Tibial nerve (tissue), 4 donors: ENCODE data around the gene WNK4. TPM values are rescaled to one million over a fixed set of nuclear protein-coding genes. Genes with fewer than 3 reads are reported as not detected.

Source experiments
- DNase-seq, 2 donors: peaks; one replicate each; pipeline ENCODE4 v3.0.0-alpha.2; 2019; ENCODE audit warnings: low spot score in 2 of 2
- H3K27ac ChIP-seq, 4 donors: fragments of 200-600 bp; sonication (generic) in 3 of 4; one replicate each; pipeline ENCODE4 v1.5.1; 2017 to 2019; ENCODE audit warnings: mild to moderate bottlenecking in 1 of 4
- H3K27me3 ChIP-seq, 2 donors: fragments of 200-600 bp; sonication (generic) in 1 of 2; one replicate each; pipeline versions ENCODE4 v1.5.1 to v1.6.0; 2017 to 2019
- H3K36me3 ChIP-seq, 3 donors: fragments of 200-600 bp; sonication (generic); one replicate each; pipeline ENCODE4 v1.5.1; 2018 to 2019
- H3K4me1 ChIP-seq, 4 donors: fragments of 200-600 bp; sonication (generic) in 3 of 4; one replicate each; pipeline ENCODE4 v1.5.1; 2017 to 2019
- H3K4me3 ChIP-seq, 4 donors: fragments of 200-600 bp; sonication (generic) in 3 of 4; one replicate each; pipeline ENCODE4 v1.5.1; 2017 to 2019; ENCODE audit warnings: mild to moderate bottlenecking in 1 of 4, moderate library complexity in 1 of 4
- H3K9me3 ChIP-seq, 4 donors: fragments of 200-600 bp; sonication (generic) in 3 of 4; one replicate each; pipeline ENCODE4 v1.5.1; 2017 to 2019
- EP300 ChIP-seq, 2 donors: sonication (generic); formaldehyde crosslinking; IDR thresholded peaks; one replicate each; pipeline ENCODE4 v1.6.1; 2017; ENCODE audit warnings: antibody characterized with exemption in 2 of 2, mild to moderate bottlenecking in 1 of 2
- POLR2A ChIP-seq, 2 donors: fragments of 450-650 bp; IDR thresholded peaks; one replicate each; pipeline ENCODE4 v1.6.1; 2017; ENCODE audit warnings: antibody characterized with exemption in 2 of 2, mild to moderate bottlenecking in 2 of 2, moderate library complexity in 2 of 2
- WGBS, 2 donors: methylation state at CpG; one replicate each; pipeline ENCODE4 v1.1.5; 2018; 5-methylcytosine and 5-hydroxymethylcytosine counted together
- total RNA-seq, 4 donors: library from RNA; depleted of rRNA; stranded (reverse); fragments of >200 nt; gene quantifications; one replicate each; pipeline ENCODE4 v1.1.0, GENCODE V29; 2016
- TF ChIP-seq, protein P1 (sequence below), 5 experiments: fragments of 200-600 bp in 3 of 5; fragments of 450-650 bp in 2 of 5; sonication (generic) in 3 of 5; IDR thresholded peaks; one replicate each; pipeline ENCODE4 v1.5.1; 2016 to 2019; ENCODE audit warnings: antibody characterized with exemption in 5 of 5, mild to moderate bottlenecking in 3 of 5, moderate library complexity in 2 of 5

Gene WNK4
- total RNA-seq, 4 donors from 2014 or later = 3.6 to 15.6 (median 9.1) TPM

DNA sequence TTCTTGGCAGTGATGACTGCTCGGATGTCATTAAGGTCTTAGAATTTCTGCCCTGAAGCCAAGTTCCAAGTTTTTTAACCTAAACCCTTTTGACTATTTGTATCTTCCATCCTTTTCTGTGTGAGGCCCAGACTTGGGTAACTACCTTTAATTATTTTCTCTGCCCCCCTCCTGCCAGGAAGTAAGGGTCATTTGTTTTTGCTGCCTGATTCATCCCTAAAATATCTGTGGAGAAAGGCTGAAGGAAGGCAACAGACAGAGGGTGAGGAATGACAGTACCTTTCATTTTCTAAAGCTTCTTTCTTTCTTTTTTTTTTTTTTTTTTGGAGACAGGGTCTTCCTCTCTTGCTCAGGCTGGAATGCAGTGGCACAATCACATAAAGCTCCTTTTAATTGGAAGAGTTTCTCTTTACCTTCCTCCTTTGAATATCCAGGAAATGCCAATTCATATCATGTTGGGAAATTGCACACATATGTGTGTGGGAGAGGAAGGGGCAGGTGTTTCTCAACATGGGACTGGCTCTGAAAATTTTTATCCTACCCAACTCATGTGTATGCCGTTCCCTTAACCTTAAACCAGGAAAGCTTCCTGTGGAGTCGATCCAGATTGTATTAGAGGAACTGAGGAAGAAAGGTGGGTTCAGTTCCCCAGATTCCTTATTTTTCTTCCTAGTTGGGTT is 6.2 kb upstream of the WNK4 start:
- Histone ChIP-seq H3K27me3 (no peaks in the 10 kb centered on the region), H3K4me1 (peaks cover 0 to 15% (median 8%) of the 10 kb centered on the region in 4 donors), H3K27ac (peak overlapping the region in 1 of 4 donors; percentile 88), H3K4me3 (peak overlapping the region; percentile 69 to 78 (median 76)), H3K9me3 (no peaks in the 10 kb centered on the region), H3K36me3 (peaks cover 3 to 48% (median 34%) of the 10 kb centered on the region in 3 donors)
- no peak for DNase-seq
- WGBS, 2 donors = 69 to 71% methylated on average over 3 of the region's 3 CpGs
- no peak for TF ChIP-seq POLR2A (IDR thresholded peaks at IDR 0.05)
- no peak for TF ChIP-seq EP300 (IDR thresholded peaks at IDR 0.05)
- TF ChIP-seq, protein P1, sequence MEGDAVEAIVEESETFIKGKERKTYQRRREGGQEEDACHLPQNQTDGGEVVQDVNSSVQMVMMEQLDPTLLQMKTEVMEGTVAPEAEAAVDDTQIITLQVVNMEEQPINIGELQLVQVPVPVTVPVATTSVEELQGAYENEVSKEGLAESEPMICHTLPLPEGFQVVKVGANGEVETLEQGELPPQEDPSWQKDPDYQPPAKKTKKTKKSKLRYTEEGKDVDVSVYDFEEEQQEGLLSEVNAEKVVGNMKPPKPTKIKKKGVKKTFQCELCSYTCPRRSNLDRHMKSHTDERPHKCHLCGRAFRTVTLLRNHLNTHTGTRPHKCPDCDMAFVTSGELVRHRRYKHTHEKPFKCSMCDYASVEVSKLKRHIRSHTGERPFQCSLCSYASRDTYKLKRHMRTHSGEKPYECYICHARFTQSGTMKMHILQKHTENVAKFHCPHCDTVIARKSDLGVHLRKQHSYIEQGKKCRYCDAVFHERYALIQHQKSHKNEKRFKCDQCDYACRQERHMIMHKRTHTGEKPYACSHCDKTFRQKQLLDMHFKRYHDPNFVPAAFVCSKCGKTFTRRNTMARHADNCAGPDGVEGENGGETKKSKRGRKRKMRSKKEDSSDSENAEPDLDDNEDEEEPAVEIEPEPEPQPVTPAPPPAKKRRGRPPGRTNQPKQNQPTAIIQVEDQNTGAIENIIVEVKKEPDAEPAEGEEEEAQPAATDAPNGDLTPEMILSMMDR (IDR thresholded peaks at IDR 0.05) = no peak

DNA sequence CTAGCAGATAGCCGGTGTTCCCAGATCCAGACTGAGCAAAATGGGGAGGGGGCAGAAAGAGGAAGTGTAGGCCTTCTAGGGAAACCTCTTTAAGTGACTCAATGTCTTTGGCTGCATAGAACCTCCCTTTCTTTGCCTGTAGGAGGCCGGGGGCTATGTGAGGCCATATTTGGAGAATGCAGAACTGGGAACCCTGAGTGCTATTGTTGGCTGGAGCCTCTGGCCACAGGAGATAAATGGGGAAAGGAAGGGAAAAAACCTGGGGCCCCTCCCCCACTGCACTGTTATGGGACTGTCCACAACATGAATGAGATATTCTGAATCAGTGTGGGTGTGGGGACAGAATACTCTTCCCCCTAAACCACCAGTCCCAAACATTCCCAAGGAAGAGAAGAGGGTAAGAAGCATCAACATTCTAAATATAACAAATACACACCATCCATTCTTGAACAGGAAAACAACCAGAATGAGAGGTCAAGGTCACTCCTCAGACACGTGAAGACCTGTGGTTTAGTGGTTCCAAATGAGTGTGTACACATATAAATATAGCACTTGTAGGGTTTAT is 4.8 kb upstream of the WNK4 start:
- Histone ChIP-seq H3K36me3 (peaks cover 3 to 56% (median 35%) of the 10 kb centered on the region in 3 donors), H3K9me3 (no peaks in the 10 kb centered on the region), H3K4me3 (no peak overlapping the region), H3K27ac (no peak overlapping the region), H3K27me3 (peaks cover 0 to 8% of the 10 kb centered on the region in 2 donors), H3K4me1 (peaks cover 0 to 28% (median 11%) of the 10 kb centered on the region in 4 donors)
- 49 to 56% methylated on average over 3 of the region's 3 CpGs for WGBS, 2 donors
- TF ChIP-seq, protein P1 (IDR thresholded peaks at IDR 0.05) = no peak
- TF ChIP-seq EP300 (IDR thresholded peaks at IDR 0.05) (no peak), POLR2A (IDR thresholded peaks at IDR 0.05) (no peak)
- no peak for DNase-seq

DNA sequence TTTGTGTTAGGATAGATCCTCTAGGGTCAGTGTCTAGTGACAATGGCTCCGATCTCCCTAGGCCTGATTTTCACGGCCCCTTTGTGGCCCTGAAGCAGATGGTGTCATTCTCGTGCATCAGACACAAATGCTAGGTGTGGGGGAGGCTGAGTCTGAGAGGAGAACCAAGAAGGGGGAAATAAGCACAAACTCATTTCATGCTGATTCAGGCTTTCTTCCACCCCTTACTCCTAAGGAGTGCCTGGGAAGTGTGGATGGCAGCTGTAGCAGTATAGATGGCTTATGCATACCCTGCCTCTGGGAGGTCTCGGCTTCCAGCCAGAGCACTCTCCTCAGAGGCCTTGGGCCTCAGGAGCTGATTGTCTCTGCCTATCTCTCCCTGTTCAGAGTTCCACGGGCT is 1.8 kb upstream of the WNK4 start:
- peaks cover 3 to 56% (median 35%) of the 10 kb centered on the region in 3 donors for H3K36me3 ChIP-seq
- WGBS, 2 donors = 86% methylated on average over 5 of the region's 5 CpGs
- peaks cover 0 to 38% of the 10 kb centered on the region in 2 donors for H3K27me3 ChIP-seq
- DNase-seq = no peak
- peaks cover 0 to 49% (median 18%) of the 10 kb centered on the region in 4 donors for H3K4me1 ChIP-seq
- no peak overlapping the region for H3K27ac ChIP-seq
- no peak for TF ChIP-seq EP300 (IDR thresholded peaks at IDR 0.05)
- no peak for TF ChIP-seq POLR2A (IDR thresholded peaks at IDR 0.05)
- TF ChIP-seq, protein P1 (IDR thresholded peaks at IDR 0.05) = no peak
- no peaks in the 10 kb centered on the region for H3K9me3 ChIP-seq
- no peak overlapping the region for H3K4me3 ChIP-seq

DNA sequence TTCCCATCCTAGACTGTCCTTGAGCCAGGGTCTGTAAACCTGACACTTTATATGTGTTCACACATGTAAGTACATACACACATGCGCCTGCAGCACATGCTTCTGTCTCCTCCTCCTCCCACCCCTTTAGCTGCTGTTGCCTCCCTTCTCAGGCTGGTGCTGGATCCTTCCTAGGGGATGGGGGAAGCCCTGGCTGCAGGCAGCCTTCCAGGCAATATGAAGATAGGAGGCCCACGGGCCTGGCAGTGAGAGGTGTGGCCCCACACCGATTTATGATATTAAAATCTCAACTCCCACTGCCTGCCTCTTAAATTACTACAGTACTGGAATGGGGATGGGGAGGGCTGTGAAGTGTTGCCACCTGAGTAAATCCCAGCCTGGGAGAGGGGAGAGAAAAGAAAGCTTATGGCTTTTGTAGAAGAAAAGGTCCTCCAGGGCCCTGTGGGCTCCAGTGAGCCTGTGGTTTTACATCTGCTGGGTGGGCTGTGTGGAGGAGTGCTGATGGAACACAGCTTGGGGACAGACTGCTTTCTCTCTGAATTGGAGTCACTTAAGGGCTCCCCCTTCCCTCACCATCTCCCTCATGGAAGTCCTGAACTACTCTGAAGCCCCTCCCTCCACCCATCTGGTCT is 990 bp upstream of the WNK4 start:
- Histone ChIP-seq H3K27ac (no peak overlapping the region), H3K27me3 (peaks cover 0 to 46% of the 10 kb centered on the region in 2 donors), H3K9me3 (no peaks in the 10 kb centered on the region), H3K4me3 (no peak overlapping the region), H3K36me3 (peaks cover 3 to 55% (median 35%) of the 10 kb centered on the region in 3 donors), H3K4me1 (peaks cover 0 to 49% (median 16%) of the 10 kb centered on the region in 4 donors)
- DNase-seq = no peak
- TF ChIP-seq EP300 (IDR thresholded peaks at IDR 0.05) (no peak), POLR2A (IDR thresholded peaks at IDR 0.05) (no peak)
- TF ChIP-seq, protein P1 (IDR thresholded peaks at IDR 0.05) = no peak
- 67 to 81% methylated on average over 3 of the region's 3 CpGs for WGBS, 2 donors
